Activated B cell treated with CpG ODN at 0.5 μM for 24 hours (primary cell): ENCODE results near the gene DSCAM. TPM values are rescaled to one million over a fixed set of nuclear protein-coding genes. Genes with fewer than 3 reads are reported as not detected.

Source experiments
- ATAC-seq: fragments of 200-7000 bp; cut with Tn5 transposase; one replicate; pipeline ENCODE4 v1.10.0; 2021; ENCODE audit warnings: low read depth, mild to moderate bottlenecking, moderate library complexity
- CTCF ChIA-PET: fragments of 350-600 bp; sonication (Branson Sonifier 250); formaldehyde crosslinking; loops from one replicate; lab custom pipeline; 2021; ENCODE audit warnings: antibody characterized with exemption; lab: Charles Lee
- POLR2A ChIA-PET: fragments of 350-600 bp; sonication (Branson Sonifier 250); formaldehyde crosslinking; loops from one replicate; lab custom pipeline; 2021; ENCODE audit warnings: antibody characterized with exemption; lab: Charles Lee
- DNase-seq: peaks from one replicate; pipeline ENCODE4 v3.0.0; 2022
- H3K27ac Mint-ChIP-seq: one replicate; pipeline ENCODE4 v1.8.0; 2020; ENCODE audit warnings: mixed read lengths
- H3K27me3 Mint-ChIP-seq: one replicate; pipeline ENCODE4 v1.8.0; 2021; ENCODE audit warnings: mixed read lengths
- H3K36me3 Mint-ChIP-seq: one replicate; pipeline ENCODE4 v1.8.0; 2021; ENCODE audit warnings: low read depth, mixed read lengths
- H3K4me1 Mint-ChIP-seq: one replicate; pipeline ENCODE4 v1.8.0; 2021; ENCODE audit warnings: mixed read lengths
- H3K4me3 Mint-ChIP-seq: one replicate; pipeline ENCODE4 v1.8.0; 2020; ENCODE audit warnings: mild to moderate bottlenecking, mixed read lengths
- H3K9me3 Mint-ChIP-seq: one replicate; pipeline ENCODE4 v1.8.0; 2020; ENCODE audit warnings: mixed read lengths
- CTCF ChIP-seq: fragments of 200-600 bp; IDR thresholded peaks from one replicate; pipeline ENCODE4 v1.8.0; 2022; ENCODE audit warnings: antibody characterized with exemption, mild to moderate bottlenecking
- intact Hi-C: fragments of 100-400 bp; cut with micrococcal nuclease; formaldehyde crosslinking; loops from one replicate; pipeline ENCODE4 v1.15.1; 2024
- total RNA-seq: library from RNA; stranded (reverse); gene quantifications from 2 replicates; pipeline ENCODE4 v1.2.3, GENCODE V29; 2022

The DSCAM gene
- total RNA-seq, 1 donor from 2014 or later = not detected

- POLR2A ChIA-PET = no interaction called here
These were observed 619.9 kb downstream of the DSCAM start for GRCh38 chr21:40227096-40227495.

GRCh38 chr21:40215941-40216340 is 631.0 kb downstream of the DSCAM start:
- ATAC-seq = no peak
- no peak for DNase-seq
- no peaks in the 10 kb centered on the region for H3K4me1 Mint-ChIP-seq
- H3K36me3 Mint-ChIP-seq = no peaks in the 10 kb centered on the region
- CTCF ChIA-PET = no interaction called here
- intact Hi-C loops = no loop called here
- H3K27me3 Mint-ChIP-seq = no peaks in the 10 kb centered on the region
- TF ChIP-seq CTCF = no peak
- H3K4me3 Mint-ChIP-seq = no peak overlapping the region
- no peaks in the 10 kb centered on the region for H3K9me3 Mint-ChIP-seq
- POLR2A ChIA-PET = no interaction called here
- no peak overlapping the region for H3K27ac Mint-ChIP-seq

More at GRCh38 chr21:40227096-40227495, 619.9 kb downstream of the DSCAM start:
- TF ChIP-seq CTCF = no peak
- CTCF ChIA-PET = no interaction called here
- intact Hi-C loops = no loop called here
- no peaks in the 10 kb centered on the region for H3K4me1 Mint-ChIP-seq
- no peaks in the 10 kb centered on the region for H3K36me3 Mint-ChIP-seq
- H3K27ac Mint-ChIP-seq = no peak overlapping the region
- ATAC-seq = no peak
- H3K4me3 Mint-ChIP-seq = no peak overlapping the region
- no peak for DNase-seq
- no peaks in the 10 kb centered on the region for H3K27me3 Mint-ChIP-seq
- peaks cover 9% of the 10 kb centered on the region for H3K9me3 Mint-ChIP-seq

- intact Hi-C loops = no loop called here
- TF ChIP-seq CTCF = no peak
- ChIA-PET POLR2A (no interaction called here), CTCF (no interaction called here)
- H3K27ac Mint-ChIP-seq = no peak overlapping the region
- no peaks in the 10 kb centered on the region for H3K36me3 Mint-ChIP-seq
- no peaks in the 10 kb centered on the region for H3K4me1 Mint-ChIP-seq
- H3K9me3 Mint-ChIP-seq = peaks cover 2% of the 10 kb centered on the region
- no peak for DNase-seq
- H3K4me3 Mint-ChIP-seq = no peak overlapping the region
- ATAC-seq = no peak
- no peaks in the 10 kb centered on the region for H3K27me3 Mint-ChIP-seq
These were observed 636.7 kb downstream of the DSCAM start for GRCh38 chr21:40210251-40210650.

DNA sequence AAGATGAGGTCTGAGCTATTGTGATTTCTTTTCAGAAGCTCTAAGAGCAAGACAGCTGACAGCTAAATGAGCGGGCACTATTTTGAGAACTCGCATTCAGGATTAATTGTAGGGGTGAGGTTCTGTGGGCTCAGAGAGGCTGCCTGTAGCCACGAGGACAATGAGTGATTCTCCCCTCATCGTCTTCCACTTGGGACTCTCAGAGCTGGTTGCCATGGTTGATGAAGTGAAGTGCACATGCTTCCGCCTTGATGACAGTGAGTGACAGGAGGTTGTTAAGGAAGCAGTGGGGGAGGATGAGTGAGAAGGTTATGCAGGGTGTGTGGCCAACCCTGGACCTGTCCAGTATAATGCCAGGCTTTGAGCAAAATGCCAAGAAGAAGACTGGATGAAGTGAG is 638.0 kb downstream of the DSCAM start:
- no peaks in the 10 kb centered on the region for H3K36me3 Mint-ChIP-seq
- ChIA-PET CTCF (no interaction called here), POLR2A (no interaction called here)
- no peak for ATAC-seq
- no peak for TF ChIP-seq CTCF
- H3K27me3 Mint-ChIP-seq = no peaks in the 10 kb centered on the region
- no peaks in the 10 kb centered on the region for H3K4me1 Mint-ChIP-seq
- DNase-seq = no peak
- H3K4me3 Mint-ChIP-seq = no peak overlapping the region
- no peak overlapping the region for H3K27ac Mint-ChIP-seq
- peaks cover 2% of the 10 kb centered on the region for H3K9me3 Mint-ChIP-seq
- intact Hi-C loops = no loop called here

DNA sequence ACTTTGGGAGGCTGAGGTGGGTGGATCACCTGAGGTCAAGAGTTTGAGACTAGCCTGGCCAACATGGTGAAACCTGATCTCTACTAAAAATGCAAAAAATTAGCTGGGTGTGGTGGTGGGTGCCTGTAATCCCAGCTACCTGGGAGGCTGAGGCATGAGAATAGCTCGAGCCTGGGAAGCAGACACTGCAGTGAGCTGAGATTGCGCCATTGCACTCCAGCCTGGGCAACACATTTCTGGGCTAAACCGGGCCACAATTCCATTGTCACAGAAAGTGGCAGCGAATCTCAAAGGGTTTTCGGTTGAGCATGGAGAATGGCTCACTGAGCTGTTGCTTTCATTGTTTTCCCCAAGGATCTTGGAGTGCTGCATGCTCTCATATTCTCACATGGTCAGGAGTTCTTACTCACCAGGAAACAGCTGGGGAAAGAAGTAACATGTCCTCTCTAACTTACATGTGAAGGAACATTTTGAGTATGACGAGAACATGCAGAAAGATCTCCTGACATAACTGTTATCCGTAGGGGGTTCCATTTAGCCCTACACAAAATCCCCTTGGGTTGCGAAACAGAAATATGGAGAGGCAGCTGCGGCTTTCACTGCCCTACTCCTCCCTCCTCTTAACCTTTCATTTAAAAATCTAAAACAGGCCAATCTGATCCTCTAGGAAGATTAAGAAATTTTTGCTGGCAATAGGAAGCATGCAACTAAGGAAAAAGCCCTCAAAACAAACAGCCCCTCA is 638.6 kb downstream of the DSCAM start:
- ATAC-seq = no peak
- POLR2A ChIA-PET = no interaction called here

More for the DNA sequence above, 638.6 kb downstream of the DSCAM start:
- no peak for TF ChIP-seq CTCF
- CTCF ChIA-PET = no interaction called here
- no peak overlapping the region for H3K27ac Mint-ChIP-seq
- intact Hi-C loops = no loop called here
- no peaks in the 10 kb centered on the region for H3K27me3 Mint-ChIP-seq
- DNase-seq = no peak
- peaks cover 2% of the 10 kb centered on the region for H3K9me3 Mint-ChIP-seq
- no peak overlapping the region for H3K4me3 Mint-ChIP-seq
- H3K4me1 Mint-ChIP-seq = no peaks in the 10 kb centered on the region
- H3K36me3 Mint-ChIP-seq = no peaks in the 10 kb centered on the region
